ENCODE data around the gene CHD1.

CHD1 gene

DNA sequence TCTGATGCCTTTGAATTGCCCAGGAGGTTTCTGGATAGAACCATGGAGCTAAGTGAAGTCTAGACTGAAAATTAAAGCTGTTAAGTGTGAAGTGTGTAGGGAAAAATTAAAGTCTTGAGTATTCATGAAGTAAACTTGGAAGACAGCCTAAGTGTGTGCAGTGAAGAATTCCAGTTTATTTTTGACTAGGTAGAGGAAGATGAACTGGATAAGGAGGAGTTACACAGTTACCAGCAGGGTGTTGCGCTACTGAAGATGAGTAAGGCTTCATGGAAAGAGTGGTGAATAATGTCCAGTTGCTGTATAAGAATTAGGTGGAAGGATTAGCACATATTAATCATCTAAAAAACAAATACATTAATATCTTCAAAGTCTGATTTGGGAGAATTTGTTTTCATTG is 5.7 kb upstream of the CHD1 start:
- DNase-seq (ENCODE audit: extremely low read depth, insufficient read length): no peak
- Histone ChIP-seq H3K27me3 (replicated peaks; ENCODE audit: control insufficient read depth, insufficient read depth, low read length) (no peaks in the 10 kb centered on the region), H3K4me3 (replicated peaks; ENCODE audit: low read depth, low read length) (no peak overlapping the region)

DNA sequence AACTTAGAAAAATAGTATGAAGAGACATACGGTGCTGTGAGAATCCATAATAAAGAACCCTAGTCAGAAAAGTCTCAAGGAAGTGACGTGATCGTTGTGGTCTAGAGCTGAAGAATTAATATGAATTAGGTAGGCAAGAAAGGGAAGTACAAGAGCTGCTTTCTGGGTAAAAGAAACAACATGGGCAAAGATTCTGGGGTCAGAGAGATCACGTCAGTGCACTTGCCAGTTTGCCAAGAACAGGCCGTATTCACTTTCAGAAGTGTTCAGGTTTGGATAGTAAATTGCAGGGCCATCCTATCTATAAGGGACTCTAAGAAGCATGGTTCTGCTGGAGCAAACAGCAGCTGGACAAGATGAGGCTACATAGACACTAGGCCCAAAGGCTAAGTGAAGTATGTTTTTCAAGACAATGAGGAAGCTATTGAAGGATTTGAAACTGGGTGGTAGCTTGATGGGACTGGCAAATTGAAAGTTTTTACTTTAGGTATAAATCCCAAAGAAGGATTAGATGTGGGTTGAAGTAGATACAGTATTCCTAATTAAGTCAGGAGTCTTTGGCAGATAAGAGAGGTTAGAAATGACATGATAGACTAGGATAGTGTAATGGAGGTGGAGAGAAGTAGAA is 4.8 kb upstream of the CHD1 start:
- Histone ChIP-seq H3K36me3 (ENCODE audit: control insufficient read depth, insufficient read depth, low read length) (no peaks in the 10 kb centered on the region), H3K4me3 (replicated peaks; ENCODE audit: low read depth, low read length) (no peak overlapping the region), H3K27me3 (replicated peaks; ENCODE audit: control insufficient read depth, insufficient read depth, low read length) (no peaks in the 10 kb centered on the region)
- TF ChIP-seq, protein P1, sequence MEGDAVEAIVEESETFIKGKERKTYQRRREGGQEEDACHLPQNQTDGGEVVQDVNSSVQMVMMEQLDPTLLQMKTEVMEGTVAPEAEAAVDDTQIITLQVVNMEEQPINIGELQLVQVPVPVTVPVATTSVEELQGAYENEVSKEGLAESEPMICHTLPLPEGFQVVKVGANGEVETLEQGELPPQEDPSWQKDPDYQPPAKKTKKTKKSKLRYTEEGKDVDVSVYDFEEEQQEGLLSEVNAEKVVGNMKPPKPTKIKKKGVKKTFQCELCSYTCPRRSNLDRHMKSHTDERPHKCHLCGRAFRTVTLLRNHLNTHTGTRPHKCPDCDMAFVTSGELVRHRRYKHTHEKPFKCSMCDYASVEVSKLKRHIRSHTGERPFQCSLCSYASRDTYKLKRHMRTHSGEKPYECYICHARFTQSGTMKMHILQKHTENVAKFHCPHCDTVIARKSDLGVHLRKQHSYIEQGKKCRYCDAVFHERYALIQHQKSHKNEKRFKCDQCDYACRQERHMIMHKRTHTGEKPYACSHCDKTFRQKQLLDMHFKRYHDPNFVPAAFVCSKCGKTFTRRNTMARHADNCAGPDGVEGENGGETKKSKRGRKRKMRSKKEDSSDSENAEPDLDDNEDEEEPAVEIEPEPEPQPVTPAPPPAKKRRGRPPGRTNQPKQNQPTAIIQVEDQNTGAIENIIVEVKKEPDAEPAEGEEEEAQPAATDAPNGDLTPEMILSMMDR (IDR thresholded peaks at IDR 0.05; ENCODE audit: insufficient read depth, low read length, poor library complexity, severe bottlenecking): no peak
- DNase-seq (ENCODE audit: extremely low read depth, insufficient read length): peak; percentile 45

More for the DNA sequence above, 5.7 kb upstream of the CHD1 start:
- H3K36me3 ChIP-seq (ENCODE audit: control insufficient read depth, insufficient read depth, low read length): no peaks in the 10 kb centered on the region
- TF ChIP-seq, protein P1 (IDR thresholded peaks at IDR 0.05; ENCODE audit: insufficient read depth, low read length, poor library complexity, severe bottlenecking): no peak

DNA sequence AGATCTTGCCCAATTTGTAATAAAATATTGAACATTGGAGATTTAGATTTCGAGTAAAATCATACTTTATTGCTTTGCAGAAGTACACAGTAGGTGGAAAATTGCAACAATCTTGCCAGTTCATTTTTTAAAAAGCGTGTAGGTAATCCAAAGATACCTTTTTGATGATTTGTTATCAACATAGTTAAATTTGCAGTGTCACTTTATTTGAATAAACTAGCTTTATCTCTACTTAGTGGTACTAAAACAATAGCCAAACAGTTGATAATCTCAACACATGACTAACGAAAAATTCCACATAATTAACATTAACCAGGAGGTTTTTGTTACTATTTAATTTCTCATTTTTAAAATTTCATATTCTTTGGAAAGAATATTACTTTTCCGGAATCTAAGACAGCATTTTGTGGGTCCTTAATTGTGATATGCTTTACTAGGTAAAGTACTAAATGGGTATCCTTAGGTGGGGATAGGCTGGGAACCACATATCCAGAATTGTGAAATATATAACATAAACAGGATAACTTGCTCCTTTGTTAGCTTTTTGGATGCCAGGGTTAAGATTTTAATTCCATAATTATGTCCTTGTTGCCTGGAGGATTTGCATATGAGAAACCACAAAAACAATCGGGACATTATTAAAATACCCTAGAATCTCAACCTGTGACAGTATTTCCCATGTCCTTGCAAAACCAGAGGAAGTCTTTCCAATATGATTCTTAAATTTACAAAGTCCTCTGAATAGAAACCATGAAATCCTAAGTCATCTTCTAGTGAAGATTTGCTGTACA is 2.4 kb upstream of the CHD1 start:
- DNase-seq (ENCODE audit: extremely low read depth, insufficient read length): no peak
- no peaks in the 10 kb centered on the region for H3K27me3 ChIP-seq (replicated peaks; ENCODE audit: control insufficient read depth, insufficient read depth, low read length)
- H3K4me3 ChIP-seq (replicated peaks; ENCODE audit: low read depth, low read length): no peak overlapping the region
- TF ChIP-seq, protein P1 (IDR thresholded peaks at IDR 0.05; ENCODE audit: insufficient read depth, low read length, poor library complexity, severe bottlenecking): no peak
- H3K36me3 ChIP-seq (ENCODE audit: control insufficient read depth, insufficient read depth, low read length): no peaks in the 10 kb centered on the region

DNA sequence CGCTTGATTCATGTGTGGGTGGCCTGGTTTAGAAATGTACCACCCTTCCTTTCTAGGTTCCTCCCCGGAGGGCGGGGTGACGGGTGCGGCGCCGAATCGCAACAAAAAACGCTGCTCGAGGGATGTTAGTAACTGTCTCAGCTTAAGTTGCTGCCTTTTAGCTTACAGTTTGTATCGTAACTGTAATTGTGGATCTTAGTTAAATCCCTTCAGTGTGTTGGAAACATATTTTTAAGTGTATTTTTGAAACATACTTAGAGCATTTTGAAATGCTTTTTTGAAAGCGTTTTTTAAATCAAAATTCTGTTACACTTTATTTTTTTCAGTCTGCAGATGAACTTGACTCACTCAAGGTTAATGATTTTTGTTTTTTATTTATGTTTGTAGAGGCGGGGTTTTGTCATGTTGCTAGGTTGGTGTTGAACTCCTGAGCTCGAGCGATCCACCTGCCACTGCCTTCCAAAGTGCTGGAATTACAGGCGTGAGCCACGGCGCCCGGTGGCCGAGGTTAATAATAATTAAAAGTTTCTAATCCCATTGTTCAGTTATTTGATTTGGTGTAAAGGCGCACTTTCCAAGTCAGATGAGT is 997 bp upstream of the CHD1 start:
- TF ChIP-seq, protein P1 (IDR thresholded peaks at IDR 0.05; ENCODE audit: insufficient read depth, low read length, poor library complexity, severe bottlenecking): no peak
- no peak for DNase-seq (ENCODE audit: extremely low read depth, insufficient read length)
- no peaks in the 10 kb centered on the region for H3K36me3 ChIP-seq (ENCODE audit: control insufficient read depth, insufficient read depth, low read length)
- peak overlapping the region; percentile 99 for H3K4me3 ChIP-seq (replicated peaks; ENCODE audit: low read depth, low read length)
- H3K27me3 ChIP-seq (replicated peaks; ENCODE audit: control insufficient read depth, insufficient read depth, low read length): no peaks in the 10 kb centered on the region

DNA sequence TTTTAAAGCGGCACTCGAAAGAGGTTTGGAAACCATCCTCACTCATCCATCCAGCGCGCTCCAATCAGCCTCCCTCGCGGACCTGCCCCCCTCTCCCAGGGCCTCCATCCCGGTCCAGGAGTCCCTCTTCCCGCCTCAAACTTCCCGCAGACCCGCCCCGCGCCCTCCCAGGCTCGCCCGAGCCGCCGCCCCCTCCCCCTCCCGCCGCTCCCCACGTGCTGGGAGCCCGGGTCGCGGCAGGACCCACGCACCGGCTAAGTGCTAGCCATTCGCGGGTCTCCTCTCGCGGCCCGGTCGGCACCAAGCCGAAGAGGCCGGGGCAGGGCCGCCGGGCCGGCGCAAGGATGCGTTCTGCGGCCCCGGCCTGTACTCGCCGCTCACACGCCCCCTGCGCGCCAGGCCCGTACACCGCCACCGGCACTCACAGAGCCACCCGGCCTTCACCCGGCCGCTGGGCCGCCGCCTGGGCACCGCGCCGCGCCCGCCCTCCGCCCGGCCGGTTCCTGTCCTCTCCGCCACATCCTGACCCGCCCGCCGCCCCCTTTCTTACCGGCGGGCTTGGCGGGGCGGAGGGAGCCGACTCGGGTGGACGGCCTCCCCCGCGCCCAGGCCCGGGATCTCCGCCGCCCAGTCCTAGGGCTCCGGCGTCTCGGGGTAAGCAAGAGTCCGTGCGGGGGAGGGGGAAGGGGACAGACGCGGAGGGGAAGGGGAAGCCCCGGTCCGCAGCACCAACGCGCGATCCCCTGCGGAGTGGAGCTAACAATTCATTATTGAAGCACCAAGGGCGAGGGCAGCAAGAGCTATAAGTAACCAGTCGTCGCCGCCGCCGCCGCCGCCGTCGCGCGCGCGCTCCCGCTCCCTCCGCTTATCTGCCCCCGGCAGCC is 576 bp downstream of the CHD1 start:
- H3K36me3 ChIP-seq (ENCODE audit: control insufficient read depth, insufficient read depth, low read length): peaks cover 3% of the 10 kb centered on the region
- TF ChIP-seq, protein P1 (IDR thresholded peaks at IDR 0.05; ENCODE audit: insufficient read depth, low read length, poor library complexity, severe bottlenecking): no peak
- peak overlapping the region; percentile 99 for H3K4me3 ChIP-seq (replicated peaks; ENCODE audit: low read depth, low read length)
- no peaks in the 10 kb centered on the region for H3K27me3 ChIP-seq (replicated peaks; ENCODE audit: control insufficient read depth, insufficient read depth, low read length)
- peak; percentile 73 for DNase-seq (ENCODE audit: extremely low read depth, insufficient read length)
